ENCODE results near the gene PACS2. TPM values are rescaled to one million over a fixed set of nuclear protein-coding genes. Genes with fewer than 3 reads are reported as not detected.

PACS2 gene
- total and polyA plus RNA-seq, 2 donors (not counting 3 experiments of a cell fraction or from before 2014, with no cell fraction given), result 52.7 to 86.3 TPM

DNA sequence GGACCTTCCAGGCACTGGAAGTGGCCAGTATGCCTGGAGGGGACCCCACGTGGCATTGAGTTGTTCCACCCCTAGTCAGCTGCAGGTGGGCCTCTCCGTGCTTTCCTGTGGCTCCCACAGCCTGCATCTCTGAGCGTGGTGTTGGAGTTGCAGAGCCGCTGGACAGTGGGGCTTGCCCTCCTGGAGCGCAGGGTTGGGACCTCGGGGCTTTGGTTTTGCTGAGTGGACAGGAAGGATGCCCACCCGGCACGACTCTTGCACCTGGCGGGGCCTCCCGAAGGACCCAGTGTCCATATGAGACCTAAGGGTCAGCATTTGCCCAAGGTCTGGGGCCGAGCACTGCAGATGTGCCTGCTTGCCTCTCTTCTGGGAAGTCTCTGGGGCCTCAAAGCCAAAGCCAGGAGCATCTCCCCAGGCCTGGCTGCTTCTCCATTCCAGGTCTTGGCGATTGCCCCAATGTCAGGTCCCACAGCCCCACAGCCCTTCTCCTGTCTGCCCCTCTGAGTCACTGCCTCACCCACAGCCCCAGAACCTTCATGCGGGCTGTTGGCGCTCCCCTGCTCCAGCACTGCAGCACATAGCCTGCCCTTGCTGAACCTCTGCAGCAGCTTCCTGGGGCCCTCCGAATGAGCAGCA, 1.5 kb downstream of the PACS2 start:
- ChIA-PET POLR2A (no interaction called here), CTCF (interaction anchor here (1.1 to 2.0 kb wide), 2 partner anchors 36 to 132 kb away, joined by 3 to 12 read pairs; no protein-coding TSS in a partner anchor)
- TF ChIP-seq, protein P1, sequence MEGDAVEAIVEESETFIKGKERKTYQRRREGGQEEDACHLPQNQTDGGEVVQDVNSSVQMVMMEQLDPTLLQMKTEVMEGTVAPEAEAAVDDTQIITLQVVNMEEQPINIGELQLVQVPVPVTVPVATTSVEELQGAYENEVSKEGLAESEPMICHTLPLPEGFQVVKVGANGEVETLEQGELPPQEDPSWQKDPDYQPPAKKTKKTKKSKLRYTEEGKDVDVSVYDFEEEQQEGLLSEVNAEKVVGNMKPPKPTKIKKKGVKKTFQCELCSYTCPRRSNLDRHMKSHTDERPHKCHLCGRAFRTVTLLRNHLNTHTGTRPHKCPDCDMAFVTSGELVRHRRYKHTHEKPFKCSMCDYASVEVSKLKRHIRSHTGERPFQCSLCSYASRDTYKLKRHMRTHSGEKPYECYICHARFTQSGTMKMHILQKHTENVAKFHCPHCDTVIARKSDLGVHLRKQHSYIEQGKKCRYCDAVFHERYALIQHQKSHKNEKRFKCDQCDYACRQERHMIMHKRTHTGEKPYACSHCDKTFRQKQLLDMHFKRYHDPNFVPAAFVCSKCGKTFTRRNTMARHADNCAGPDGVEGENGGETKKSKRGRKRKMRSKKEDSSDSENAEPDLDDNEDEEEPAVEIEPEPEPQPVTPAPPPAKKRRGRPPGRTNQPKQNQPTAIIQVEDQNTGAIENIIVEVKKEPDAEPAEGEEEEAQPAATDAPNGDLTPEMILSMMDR (IDR thresholded peaks at IDR 0.05; ENCODE audit: extremely low read depth in 1 of 2, insufficient read depth in 1 of 2, low read depth in 1 of 2, low read length in 2 of 2), result no peak
- no peak for TF ChIP-seq GATA2 (IDR thresholded peaks at IDR 0.05; ENCODE audit: insufficient read depth, insufficient read length, low read depth, low read length)
- TF ChIP-seq FOS (IDR thresholded peaks at IDR 0.05; ENCODE audit: borderline replicate concordance, insufficient read depth, low read length), result no peak
- TF ChIP-seq POLR2AphosphoS5 (IDR thresholded peaks at IDR 0.05; ENCODE audit: insufficient read depth, low read depth, low read length), result no peak
- no peak for TF ChIP-seq JUN (IDR thresholded peaks at IDR 0.05; ENCODE audit: borderline replicate concordance, insufficient read depth, insufficient read length, low read depth)
- no peak for TF ChIP-seq POLR2A (IDR thresholded peaks at IDR 0.05; ENCODE audit: low read depth, low read length)
- TF ChIP-seq, protein P2, sequence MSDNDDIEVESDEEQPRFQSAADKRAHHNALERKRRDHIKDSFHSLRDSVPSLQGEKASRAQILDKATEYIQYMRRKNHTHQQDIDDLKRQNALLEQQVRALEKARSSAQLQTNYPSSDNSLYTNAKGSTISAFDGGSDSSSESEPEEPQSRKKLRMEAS (IDR thresholded peaks at IDR 0.05; ENCODE audit: insufficient read depth, insufficient read length), result no peak
- TF ChIP-seq MYC (IDR thresholded peaks at IDR 0.05; ENCODE audit: low read depth, low read length), result no peak
- TF ChIP-seq EZH2 (IDR thresholded peaks at IDR 0.05; ENCODE audit: borderline replicate concordance, low read depth, low read length, severe bottlenecking), result no peak
- no peak overlapping the region for H3K9ac ChIP-seq (replicated peaks; ENCODE audit: extremely low read depth, insufficient read depth, low read length)
- peaks cover 8% of the 10 kb centered on the region for H3K4me1 ChIP-seq (ENCODE audit: control insufficient read depth, extremely low read depth, insufficient read depth, low read length)
- H3K79me2 ChIP-seq (ENCODE audit: control insufficient read depth, insufficient read depth, low read length), result peaks cover 8% of the 10 kb centered on the region
- no peak overlapping the region for H2AFZ ChIP-seq (ENCODE audit: low read depth, low read length)
- H3K9me1 ChIP-seq (replicated peaks; ENCODE audit: control insufficient read depth, extremely low read depth, insufficient read depth, low read length), result no peaks in the 10 kb centered on the region
- H3K4me3 ChIP-seq (replicated peaks in 1 of 3; ENCODE audit: insufficient read depth in 1 of 3, low read depth in 1 of 3, low read length in 3 of 3), result peak overlapping the region in 1 of 3 experiments; percentile 61
- H3K4me2 ChIP-seq (ENCODE audit: insufficient read depth, low read length), result peak overlapping the region; percentile 32
- H3K9me3 ChIP-seq (replicated peaks; ENCODE audit: control insufficient read depth, insufficient read depth, low read length), result no peaks in the 10 kb centered on the region
- DNase-seq (ENCODE audit: low read depth, low spot score) (no peak), FAIRE-seq (peak; percentile 24)
- intact Hi-C loops (cut with micrococcal nuclease), result no loop called here
- no peak overlapping the region for H3K27ac ChIP-seq (ENCODE audit: insufficient read depth, low read depth, low read length)
- dilution Hi-C loops (cut with MboI; ENCODE audit: extremely low pct_ligation_motif_present, low sequenced_read_pairs), result no loop called here
- no peaks in the 10 kb centered on the region for H3K27me3 ChIP-seq (ENCODE audit: control insufficient read depth in 2 of 2, insufficient read depth in 2 of 2, low read length in 2 of 2)
- no peaks in the 10 kb centered on the region for H3K36me3 ChIP-seq (ENCODE audit: control insufficient read depth in 2 of 2, extremely low read depth in 1 of 2, insufficient read depth in 2 of 2, low read length in 2 of 2)
- BruUV-seq (replicated peaks), result no TSS peak
- no peaks in the 10 kb centered on the region for H4K20me1 ChIP-seq (replicated peaks; ENCODE audit: control insufficient read depth, extremely low read depth, insufficient read depth, low read length)
